SJCRH30 (cell line): ENCODE data around the gene GYG2. TPM values are rescaled to one million over a fixed set of nuclear protein-coding genes. Genes with fewer than 3 reads are reported as not detected.
"Not testable (repeated sequence)": the region's sequence is repeated elsewhere in the genome, so short reads cannot be mapped to it uniquely, and the experiment has no call there.

Experiments used
- DNase-seq, 2 experiments: peaks; one replicate each; pipeline ENCODE4 v3.0.0-alpha.2; 2015 to 2020
- H3K27ac ChIP-seq: fragments of 250-450 bp; sonication (Bioruptor Pico); 2 replicates; pipeline ENCODE4 v1.5.1; 2020; ENCODE audit warnings: mild to moderate bottlenecking, moderate library complexity
- H3K27me3 ChIP-seq: fragments of 250-450 bp; sonication (Bioruptor Pico); 2 replicates; pipeline ENCODE4 v1.5.1; 2020; ENCODE audit warnings: mild to moderate bottlenecking, moderate library complexity
- H3K36me3 ChIP-seq: fragments of 250-450 bp; sonication (Bioruptor Pico); 2 replicates; pipeline ENCODE4 v1.5.1; 2020; ENCODE audit warnings: mild to moderate bottlenecking, moderate library complexity
- H3K4me1 ChIP-seq: fragments of 250-450 bp; sonication (Bioruptor Pico); 2 replicates; pipeline ENCODE4 v1.5.1; 2020; ENCODE audit warnings: mild to moderate bottlenecking, moderate library complexity
- H3K4me3 ChIP-seq: fragments of 250-450 bp; sonication (Bioruptor Pico); 2 replicates; pipeline ENCODE4 v1.5.1; 2020; ENCODE audit warnings: mild to moderate bottlenecking, moderate library complexity
- H3K9me3 ChIP-seq: fragments of 250-450 bp; sonication (Bioruptor Pico); replicated peaks from 2 replicates; pipeline ENCODE4 v1.5.1; 2020; ENCODE audit warnings: mild to moderate bottlenecking, moderate library complexity
- total RNA-seq: library from RNA; depleted of rRNA; stranded (reverse); fragments of >200 nt; shearing (Covaris generic); gene quantifications from 2 replicates; pipeline ENCODE4 v1.2.3, GENCODE V29; 2014; rRNA removed

Gene GYG2
- 13.7 and 14.4 TPM in 2 replicates for total RNA-seq

- Histone ChIP-seq H3K27ac (no peak within 1 kb of the TSS), H3K9me3 (no peaks in the 10 kb centered on the region), H3K4me3 (peak within 1 kb of the TSS; percentile 59), H3K27me3 (no peaks in the 10 kb centered on the region), H3K36me3 (no peaks in the 10 kb centered on the region), H3K4me1 (no peaks in the 10 kb centered on the region)
- peak; percentile 54 to 58 for DNase-seq
Observed at GRCh38 chrX:2828344-2828958, at the start of gene GYG2. Gene GYG2 (plus strand): TSS chrX:2828930. CDS start chrX:2830189, 1,259 bp downstream.

GRCh38 chrX:2780472-2781225 is 48.1 kb upstream of the GYG2 start:
- H3K4me1 ChIP-seq, H3K9me3 ChIP-seq, H3K27me3 ChIP-seq, H3K4me3 ChIP-seq, H3K36me3 ChIP-seq, H3K27ac ChIP-seq: not testable (repeated sequence)
- DNase-seq: peak in 1 of 2 experiments; percentile 21

GRCh38 chrX:2781226-2781571 is 47.5 kb upstream of the GYG2 start:
- H3K4me1 ChIP-seq: no peaks in the 10 kb centered on the region
- DNase-seq: no peak
- no peak overlapping the region for H3K4me3 ChIP-seq
- no peaks in the 10 kb centered on the region for H3K36me3 ChIP-seq
- no peaks in the 10 kb centered on the region for H3K9me3 ChIP-seq
- no peak overlapping the region for H3K27ac ChIP-seq
- H3K27me3 ChIP-seq: no peaks in the 10 kb centered on the region

- H3K27me3 ChIP-seq: no peaks in the 10 kb centered on the region
- H3K36me3 ChIP-seq: no peaks in the 10 kb centered on the region
- H3K27ac ChIP-seq: no peak overlapping the region
- no peaks in the 10 kb centered on the region for H3K9me3 ChIP-seq
- no peak for DNase-seq
- H3K4me1 ChIP-seq: no peaks in the 10 kb centered on the region
- H3K4me3 ChIP-seq: no peak overlapping the region
Observed at GRCh38 chrX:2781698-2782097, 47.0 kb upstream of the GYG2 start.

- no peaks in the 10 kb centered on the region for H3K36me3 ChIP-seq
- no peaks in the 10 kb centered on the region for H3K4me1 ChIP-seq
- H3K4me3 ChIP-seq: no peak overlapping the region
- H3K9me3 ChIP-seq: no peaks in the 10 kb centered on the region
- no peaks in the 10 kb centered on the region for H3K27me3 ChIP-seq
- H3K27ac ChIP-seq: no peak overlapping the region
- no peak for DNase-seq
Observed at GRCh38 chrX:2782171-2782570, 46.6 kb upstream of the GYG2 start.

GRCh38 chrX:2782778-2783177 is 46.0 kb upstream of the GYG2 start:
- H3K27ac ChIP-seq: no peak overlapping the region
- no peaks in the 10 kb centered on the region for H3K9me3 ChIP-seq
- no peak for DNase-seq
- no peak overlapping the region for H3K4me3 ChIP-seq
- no peaks in the 10 kb centered on the region for H3K36me3 ChIP-seq
- no peaks in the 10 kb centered on the region for H3K27me3 ChIP-seq
- no peaks in the 10 kb centered on the region for H3K4me1 ChIP-seq

- no peaks in the 10 kb centered on the region for H3K4me1 ChIP-seq
- H3K36me3 ChIP-seq: no peaks in the 10 kb centered on the region
- no peaks in the 10 kb centered on the region for H3K27me3 ChIP-seq
- no peaks in the 10 kb centered on the region for H3K9me3 ChIP-seq
- H3K27ac ChIP-seq: no peak overlapping the region
- DNase-seq: no peak
- no peak overlapping the region for H3K4me3 ChIP-seq
Observed at GRCh38 chrX:2784026-2784425, 44.7 kb upstream of the GYG2 start.

GRCh38 chrX:2785538-2785937 is 43.2 kb upstream of the GYG2 start:
- H3K27me3 ChIP-seq: no peaks in the 10 kb centered on the region
- H3K4me1 ChIP-seq: no peaks in the 10 kb centered on the region
- H3K9me3 ChIP-seq: no peaks in the 10 kb centered on the region
- no peaks in the 10 kb centered on the region for H3K36me3 ChIP-seq
- DNase-seq: no peak
- no peak overlapping the region for H3K4me3 ChIP-seq
- H3K27ac ChIP-seq: no peak overlapping the region

- Histone ChIP-seq H3K27ac (no peak overlapping the region), H3K9me3 (no peaks in the 10 kb centered on the region), H3K4me3 (no peak overlapping the region), H3K36me3 (no peaks in the 10 kb centered on the region), H3K4me1 (no peaks in the 10 kb centered on the region), H3K27me3 (no peaks in the 10 kb centered on the region)
- DNase-seq: no peak
Observed at GRCh38 chrX:2788980-2789379, 39.8 kb upstream of the GYG2 start.

GRCh38 chrX:2789569-2789968 is 39.2 kb upstream of the GYG2 start:
- H3K9me3 ChIP-seq: no peaks in the 10 kb centered on the region
- H3K27ac ChIP-seq: no peak overlapping the region
- no peaks in the 10 kb centered on the region for H3K27me3 ChIP-seq
- DNase-seq: no peak
- H3K4me1 ChIP-seq: no peaks in the 10 kb centered on the region
- no peak overlapping the region for H3K4me3 ChIP-seq
- no peaks in the 10 kb centered on the region for H3K36me3 ChIP-seq

GRCh38 chrX:2793752-2794151 is 35.0 kb upstream of the GYG2 start:
- Histone ChIP-seq H3K9me3 (no peaks in the 10 kb centered on the region), H3K4me1 (no peaks in the 10 kb centered on the region), H3K27me3 (no peaks in the 10 kb centered on the region), H3K4me3 (no peak overlapping the region), H3K36me3 (no peaks in the 10 kb centered on the region), H3K27ac (no peak overlapping the region)
- no peak for DNase-seq

GRCh38 chrX:2794336-2794735 is 34.4 kb upstream of the GYG2 start:
- Histone ChIP-seq H3K4me3 (no peak overlapping the region), H3K36me3 (no peaks in the 10 kb centered on the region), H3K27me3 (no peaks in the 10 kb centered on the region), H3K4me1 (no peaks in the 10 kb centered on the region), H3K27ac (no peak overlapping the region), H3K9me3 (no peaks in the 10 kb centered on the region)
- no peak for DNase-seq

GRCh38 chrX:2796808-2797207 is 31.9 kb upstream of the GYG2 start:
- peak overlapping the region; percentile 42 for H3K4me3 ChIP-seq
- H3K9me3 ChIP-seq, H3K4me1 ChIP-seq, H3K36me3 ChIP-seq, H3K27me3 ChIP-seq, H3K27ac ChIP-seq: not testable (repeated sequence)
- peak in 1 of 2 experiments; percentile 30 for DNase-seq

- Histone ChIP-seq H3K27me3 (no peaks in the 10 kb centered on the region), H3K27ac (no peak overlapping the region)
- no peak for DNase-seq
Observed at GRCh38 chrX:2799369-2799768, 29.4 kb upstream of the GYG2 start.

GRCh38 chrX:2799980-2800379 is 28.8 kb upstream of the GYG2 start:
- H3K27me3 ChIP-seq, H3K4me3 ChIP-seq, DNase-seq, H3K27ac ChIP-seq, H3K9me3 ChIP-seq, H3K4me1 ChIP-seq, H3K36me3 ChIP-seq: not testable (repeated sequence)

More at GRCh38 chrX:2799369-2799768, 29.4 kb upstream of the GYG2 start:
- Histone ChIP-seq H3K36me3 (no peaks in the 10 kb centered on the region), H3K4me1 (no peaks in the 10 kb centered on the region), H3K9me3 (no peaks in the 10 kb centered on the region), H3K4me3 (no peak overlapping the region)

GRCh38 chrX:2801223-2801622 is 27.5 kb upstream of the GYG2 start:
- H3K27me3 ChIP-seq: no peaks in the 10 kb centered on the region
- H3K27ac ChIP-seq: no peak overlapping the region
- no peak overlapping the region for H3K4me3 ChIP-seq
- no peaks in the 10 kb centered on the region for H3K4me1 ChIP-seq
- no peaks in the 10 kb centered on the region for H3K9me3 ChIP-seq
- no peak for DNase-seq
- H3K36me3 ChIP-seq: no peaks in the 10 kb centered on the region
